Esophagus squamous epithelium (tissue), 5 donors: ENCODE results near the gene CLIC1. TPM values are rescaled to one million over a fixed set of nuclear protein-coding genes. Genes with fewer than 3 reads are reported as not detected.
A peak's percentile ranks its signal among the peaks of the same experiment; 100 is the strongest.

Experiments used
- DNase-seq: peaks from one replicate; lab custom pipeline; 2025; lab: John Stamatoyannopoulos, UW
- H3K27ac ChIP-seq, 4 donors: fragments of 200-600 bp; sonication (generic); one replicate each; pipeline ENCODE4 v1.5.1; 2016 to 2019; ENCODE audit warnings: mild to moderate bottlenecking in 1 of 4
- H3K27me3 ChIP-seq, 4 donors: fragments of 200-600 bp; sonication (generic); 1 replicate in 3 of 4; 2 replicates in 1 of 4; pipeline versions ENCODE4 v1.5.1 to v1.6.0; 2017 to 2021; ENCODE audit warnings: antibody characterized with exemption in 1 of 4
- H3K36me3 ChIP-seq, 3 donors: fragments of 200-600 bp; sonication (generic); one replicate each; pipeline ENCODE4 v1.5.1; 2016 to 2019
- H3K4me1 ChIP-seq, 3 donors: fragments of 200-600 bp; sonication (generic); one replicate each; pipeline ENCODE4 v1.5.1; 2017 to 2019
- H3K4me3 ChIP-seq, 4 donors: fragments of 200-600 bp; sonication (generic); 1 replicate in 3 of 4; 2 replicates in 1 of 4; pipeline ENCODE4 v1.5.1; 2016 to 2019; ENCODE audit warnings: mild to moderate bottlenecking in 2 of 4, moderate library complexity in 1 of 4
- H3K9me3 ChIP-seq, 3 donors: fragments of 200-600 bp; sonication (generic); one replicate each; pipeline ENCODE4 v1.5.1; 2016 to 2019
- CTCF ChIP-seq, 6 experiments: fragments of 450-650 bp in 4 of 6; fragments of 200-600 bp in 2 of 6; sonication (generic) in 2 of 6; IDR thresholded peaks; one replicate each; pipeline ENCODE4 v1.5.1; 2016 to 2019; ENCODE audit warnings: antibody characterized with exemption in 6 of 6, mild to moderate bottlenecking in 4 of 6, moderate library complexity in 4 of 6
- POLR2A ChIP-seq, 4 donors: fragments of 450-650 bp; IDR thresholded peaks; one replicate each; pipeline ENCODE4 v1.6.1; 2017; ENCODE audit warnings: antibody characterized with exemption in 4 of 4, mild to moderate bottlenecking in 4 of 4, moderate library complexity in 3 of 4
- WGBS, 2 donors: methylation state at CpG; one replicate each; pipeline ENCODE4 v1.1.5; 2018; 5-methylcytosine and 5-hydroxymethylcytosine counted together
- intact Hi-C: fragments of 100-400 bp; cut with DNase I; formaldehyde crosslinking; loops from one replicate; pipeline ENCODE4 v1.15.0; 2022
- small RNA-seq, 4 donors: library from RNA; depleted of rRNA; stranded (forward); fragments of <200 nt; gene quantifications; one replicate each; pipeline ENCODE3, GENCODE V24; 2016
- total RNA-seq, 4 donors: library from RNA; depleted of rRNA; stranded (reverse); fragments of >200 nt; gene quantifications; one replicate each; pipeline ENCODE4 v1.1.0, GENCODE V29; 2016
- donor health status: DM: yes; HTN: yes; CAD: no.

The CLIC1 gene
- total RNA-seq, 4 donors from 2014 or later: 289 to 440 (median 365) TPM

DNA sequence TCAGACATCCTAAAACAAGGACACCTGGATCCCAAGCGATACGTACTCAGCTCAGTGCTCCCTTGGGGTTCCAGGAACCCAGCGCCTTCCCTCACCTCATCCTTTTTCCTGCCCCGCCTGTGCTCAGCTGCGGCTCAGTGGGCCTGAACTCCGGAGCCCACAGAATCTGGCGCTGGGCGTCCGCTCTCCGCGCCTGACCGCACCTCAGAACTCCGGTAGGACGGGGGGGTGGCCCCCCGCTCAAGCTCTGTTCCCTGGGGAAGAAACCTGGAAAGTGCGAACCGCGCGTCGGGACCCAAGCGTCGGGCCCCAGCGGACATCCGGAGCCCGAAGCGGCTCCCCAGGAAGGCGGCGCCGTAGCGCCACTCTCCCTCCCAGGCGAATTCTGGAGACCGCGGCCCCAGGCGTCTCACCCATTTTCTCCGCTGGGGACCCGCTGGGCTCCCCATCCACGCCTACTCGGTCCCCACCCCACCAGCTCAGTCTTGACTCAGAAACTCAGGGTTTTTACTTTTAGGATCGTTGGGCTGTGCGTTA is 55.1 kb downstream of the CLIC1 start:
- intact Hi-C loops: loop anchor here (10.0 kb wide), 1 partner anchor 154 kb away; no protein-coding TSS in a partner anchor
- H3K9me3 ChIP-seq: no peaks in the 10 kb centered on the region
- DNase-seq: no peak
- peaks cover 0 to 19% (median 6%) of the 10 kb centered on the region in 3 donors for H3K36me3 ChIP-seq
- H3K4me3 ChIP-seq: peak overlapping the region; percentile 43 to 69 (median 62)
- TF ChIP-seq CTCF (IDR thresholded peaks at IDR 0.05): peak in 3 of 6 experiments; percentile 13 to 31 (median 23)
- TF ChIP-seq POLR2A (IDR thresholded peaks at IDR 0.05): peak in 1 of 4 donors; percentile 21
- WGBS, 2 donors: 0 to 2% methylated on average over 16 to 17 of the region's 40 CpGs
- no peaks in the 10 kb centered on the region for H3K27me3 ChIP-seq
- H3K4me1 ChIP-seq: peaks cover 4 to 36% (median 16%) of the 10 kb centered on the region in 3 donors
- peak overlapping the region; percentile 65 to 85 (median 74) for H3K27ac ChIP-seq

Small RNAs within 50 kb of the gene (small RNA-seq; reads per million reads assigned to genes)
- gene LY6G6D (0 reads per million in 4 donors), gene MIR4646 (0 to 0.07 (median 0) reads per million in 4 donors), gene MSH5-SAPCD1 (0 reads per million in 4 donors), gene RF00019 (0 reads per million in 4 donors), gene RNU6-850P (0 reads per million in 4 donors), gene SAPCD1 (0 reads per million in 4 donors)

Other genes starting within 250 kb of the CLIC1 start
- 1 to 10 TPM in 3 of 4 donors, under 1 TPM in 1; 0.23 to 2.6 (median 2.1) TPM for gene MICB, start 238.4 kb downstream of the CLIC1 start, total RNA-seq
- not detected for gene MCCD1, start 207.6 kb downstream of the CLIC1 start, total RNA-seq
- 100 to 1,000 TPM; 173 to 320 (median 259) TPM for gene DDX39B, start 194.5 kb downstream of the CLIC1 start, total RNA-seq
- gene ATP6V1G2, start 189.9 kb downstream of the CLIC1 start, total RNA-seq: 1 to 10 TPM in 1 of 4 donors, under 1 TPM in 1, not detected in 2; 0.21 to 2.1 TPM
- gene NFKBIL1, start 188.9 kb downstream of the CLIC1 start, total RNA-seq: 10 to 100 TPM in 3 of 4 donors, 1 to 10 TPM in 1; 7.8 to 25.2 (median 16.7) TPM
- not detected for gene LTA, start 164.2 kb downstream of the CLIC1 start, total RNA-seq
- gene TNF, start 161.0 kb downstream of the CLIC1 start, total RNA-seq: under 1 TPM in 3 of 4 donors, not detected in 1; 0.27 to 0.95 (median 0.61) TPM
- gene LTB, start 154.1 kb downstream of the CLIC1 start, total RNA-seq: 1 to 10 TPM in 2 of 4 donors, under 1 TPM in 2; 0.53 to 2.3 (median 1.1) TPM
- 10 to 100 TPM in 1 of 4 donors, 1 to 10 TPM in 1, under 1 TPM in 1, not detected in 1; 0.49 to 50.4 (median 5.1) TPM for gene LST1, start 150.3 kb downstream of the CLIC1 start, total RNA-seq
- gene NCR3, start 143.5 kb downstream of the CLIC1 start, total RNA-seq: not detected
- gene AIF1, start 121.3 kb downstream of the CLIC1 start, total RNA-seq: 10 to 100 TPM in 2 of 4 donors, 1 to 10 TPM in 2; 2.4 to 30.7 (median 15.1) TPM
- 10 to 100 TPM; 42.8 to 84.9 (median 67.7) TPM for gene PRRC2A, start 115.8 kb downstream of the CLIC1 start, total RNA-seq
- 100 to 1,000 TPM; 129 to 217 (median 163) TPM for gene BAG6, start 83.9 kb downstream of the CLIC1 start, total RNA-seq
- gene APOM, start 80.6 kb downstream of the CLIC1 start, total RNA-seq: 1 to 10 TPM in 2 of 4 donors, under 1 TPM in 2; 0.67 to 2.1 (median 1.1) TPM
- gene C6orf47, start 75.8 kb downstream of the CLIC1 start, total RNA-seq: 10 to 100 TPM; 28.8 to 34.4 (median 31.7) TPM
- gene GPANK1, start 71.5 kb downstream of the CLIC1 start, total RNA-seq: 10 to 100 TPM in 2 of 4 donors, 1 to 10 TPM in 2; 6.9 to 16.0 (median 10.9) TPM
- 100 to 1,000 TPM; 155 to 204 (median 186) TPM for gene CSNK2B, start 70.5 kb downstream of the CLIC1 start, total RNA-seq
- gene LY6G5B, start 66.6 kb downstream of the CLIC1 start, total RNA-seq: 1 to 10 TPM in 3 of 4 donors, under 1 TPM in 1; 0.70 to 9.5 (median 4.5) TPM
- under 1 TPM in 2 of 4 donors, not detected in 2; 0.57 to 0.83 TPM for gene LY6G5C, start 55.5 kb downstream of the CLIC1 start, total RNA-seq
- gene ABHD16A, start 33.2 kb downstream of the CLIC1 start, total RNA-seq: 10 to 100 TPM; 38.5 to 43.3 (median 40.1) TPM
- not detected for gene LY6G6F, start 29.7 kb downstream of the CLIC1 start, total RNA-seq
- gene LY6G6D, start 21.2 kb downstream of the CLIC1 start, total RNA-seq: not detected
- gene LY6G6C, start 14.8 kb downstream of the CLIC1 start, total RNA-seq: 10 to 100 TPM in 1 of 4 donors, 1 to 10 TPM in 2, under 1 TPM in 1; 0.53 to 14.6 (median 2.4) TPM
- gene MPIG6B, start 13.2 kb downstream of the CLIC1 start, total RNA-seq: 1 to 10 TPM in 1 of 4 donors, under 1 TPM in 3; 0.12 to 1.4 (median 0.73) TPM
- gene DDAH2, start 7.2 kb downstream of the CLIC1 start, total RNA-seq: 10 to 100 TPM; 16.4 to 59.3 (median 28.2) TPM
- 1 to 10 TPM; 2.3 to 7.9 (median 6.8) TPM for gene MSH5, start 3.5 kb upstream of the CLIC1 start, total RNA-seq
- gene SAPCD1, start 26.1 kb upstream of the CLIC1 start, total RNA-seq: 1 to 10 TPM in 2 of 4 donors, under 1 TPM in 2; 0.45 to 2.9 (median 1.1) TPM
- under 1 TPM; 0.22 to 0.80 (median 0.58) TPM for gene VWA7, start 40.8 kb upstream of the CLIC1 start, total RNA-seq
- 10 to 100 TPM; 35.0 to 72.3 (median 45.5) TPM for gene VARS1, start 59.2 kb upstream of the CLIC1 start, total RNA-seq
- 10 to 100 TPM; 27.1 to 70.8 (median 36.6) TPM for gene LSM2, start 70.4 kb upstream of the CLIC1 start, total RNA-seq
- gene HSPA1L, start 78.8 kb upstream of the CLIC1 start, total RNA-seq: under 1 TPM; 0.35 to 0.97 (median 0.57) TPM
- gene HSPA1A, start 79.0 kb upstream of the CLIC1 start, total RNA-seq: 100 to 1,000 TPM; 158 to 362 (median 223) TPM
- gene HSPA1B, start 91.2 kb upstream of the CLIC1 start, total RNA-seq: 100 to 1,000 TPM; 209 to 553 (median 252) TPM
- gene NEU1, start 126.3 kb upstream of the CLIC1 start, total RNA-seq: 10 to 100 TPM; 13.6 to 23.6 (median 17.3) TPM
- gene SLC44A4, start 142.5 kb upstream of the CLIC1 start, total RNA-seq: 1 to 10 TPM in 2 of 4 donors, under 1 TPM in 1, not detected in 1; 0.38 to 3.6 (median 1.3) TPM
- gene EHMT2, start 161.2 kb upstream of the CLIC1 start, total RNA-seq: 10 to 100 TPM; 23.4 to 34.5 (median 27.4) TPM
- 1 to 10 TPM in 2 of 4 donors, under 1 TPM in 2; 0.83 to 2.8 (median 1.0) TPM for gene ZBTB12, start 165.6 kb upstream of the CLIC1 start, total RNA-seq
- gene C2, start 191.2 kb upstream of the CLIC1 start, total RNA-seq: 10 to 100 TPM in 2 of 4 donors, 1 to 10 TPM in 2; 1.1 to 15.2 (median 6.4) TPM
- 10 to 100 TPM; 10.4 to 81.1 (median 22.4) TPM for gene CFB, start 209.6 kb upstream of the CLIC1 start, total RNA-seq
- gene NELFE, start 222.4 kb upstream of the CLIC1 start, total RNA-seq: 10 to 100 TPM; 52.6 to 83.9 (median 64.4) TPM
- gene SKIC2, start 222.6 kb upstream of the CLIC1 start, total RNA-seq: 10 to 100 TPM; 24.6 to 32.4 (median 26.8) TPM
- gene DXO, start 235.6 kb upstream of the CLIC1 start, total RNA-seq: 10 to 100 TPM in 1 of 4 donors, 1 to 10 TPM in 3; 7.8 to 13.2 (median 8.8) TPM
- 10 to 100 TPM in 1 of 4 donors, 1 to 10 TPM in 3; 2.0 to 11.8 (median 5.2) TPM for gene C4A, start 245.5 kb upstream of the CLIC1 start, total RNA-seq